GM18505 (cell line): ENCODE data around the gene ZNF670.

ENCODE experiments used
- ATAC-seq: cut with Tn5 transposase; IDR thresholded peaks from one replicate; pipeline ENCODE4 v1.9.1; 2021; ENCODE audit not compliant: unreplicated experiment
- POLR2A ChIP-seq: IDR thresholded peaks from 4 replicates; pipeline ENCODE4 v1.6.1; 2011; ENCODE audit warnings: borderline replicate concordance; ENCODE audit not compliant: insufficient read depth, insufficient read length; ENCODE audit errors: extremely low read depth

Gene ZNF670

DNA sequence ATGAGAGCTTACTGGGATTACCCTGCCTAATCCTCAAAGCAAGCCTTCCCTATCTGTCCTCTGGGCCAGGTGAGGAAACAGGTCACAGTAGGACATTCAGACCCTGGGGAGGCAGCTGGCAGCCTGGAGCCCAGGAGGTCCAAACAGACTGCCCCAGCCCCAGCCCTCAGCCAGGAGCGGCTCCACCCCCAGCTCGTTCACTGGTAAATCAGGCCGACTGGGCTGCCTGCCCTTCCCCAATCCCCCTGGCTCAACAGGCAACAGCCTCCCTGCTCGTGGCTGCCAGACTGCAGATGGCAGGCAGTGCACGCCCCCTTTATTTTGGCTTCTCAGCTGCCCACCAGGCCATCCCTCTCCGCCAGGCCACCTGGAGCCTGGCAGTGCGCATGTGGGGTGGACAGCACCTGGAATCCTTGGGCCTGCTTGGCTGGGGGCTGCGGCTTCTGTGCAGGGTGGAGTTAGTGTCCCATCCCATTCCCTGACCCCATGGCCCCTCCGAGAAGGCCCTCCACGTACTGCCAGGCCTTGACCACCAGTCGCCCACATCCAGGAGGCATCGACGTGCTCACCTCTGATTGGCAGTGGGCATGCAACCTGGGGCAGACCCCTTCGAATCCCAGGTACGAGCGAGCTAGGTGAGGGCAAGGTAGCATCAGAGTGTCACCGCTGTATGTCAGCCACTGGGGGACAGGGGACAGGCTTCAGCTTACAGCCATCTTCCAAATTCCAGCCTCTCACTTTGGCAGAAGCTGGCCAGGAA lies 11.2 kb upstream of the ZNF670 start:
- TF ChIP-seq POLR2A = no peak

DNA sequence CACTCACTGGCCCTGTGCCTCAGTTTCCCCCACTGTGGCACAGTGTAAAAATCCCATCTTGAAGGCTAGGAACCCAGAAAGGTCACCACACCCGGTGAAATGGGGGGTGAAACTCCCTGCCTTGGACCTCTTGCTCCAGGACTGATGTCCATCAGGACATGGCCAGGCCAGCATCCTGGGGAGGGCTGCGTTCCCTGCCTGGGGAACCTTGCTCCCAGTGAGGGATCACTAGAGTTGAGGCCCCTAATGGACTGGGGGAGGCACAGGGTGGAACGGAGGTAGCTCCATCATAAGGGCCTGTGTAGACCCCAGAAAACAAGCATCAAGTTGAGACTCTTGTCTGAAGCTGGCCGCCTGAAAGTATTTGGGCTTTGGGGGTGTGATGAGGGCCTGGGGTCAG lies 10.4 kb upstream of the ZNF670 start:
- no peak for ATAC-seq
- no peak for TF ChIP-seq POLR2A

More for the DNA sequence above, 11.2 kb upstream of the ZNF670 start:
- no peak for ATAC-seq

DNA sequence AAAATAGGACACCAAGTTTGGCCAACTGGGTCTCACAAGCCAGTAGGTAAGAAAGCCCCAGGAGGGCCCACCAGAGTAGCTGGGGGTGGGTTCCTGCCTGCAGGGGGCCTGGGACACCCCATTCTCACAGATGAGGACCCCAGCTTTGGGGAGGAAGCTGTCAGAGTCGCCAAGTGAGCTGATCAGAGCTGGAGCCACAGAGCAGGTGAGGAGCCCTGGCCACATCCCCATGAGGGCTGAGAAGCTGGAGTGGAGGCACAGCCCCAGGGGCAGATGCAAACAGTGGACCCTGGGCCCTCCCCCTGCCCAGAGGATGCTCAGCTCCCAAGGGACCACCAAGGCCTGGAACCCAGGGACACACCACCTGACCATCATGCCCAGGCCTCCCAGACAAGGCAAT lies 8.6 kb upstream of the ZNF670 start:
- no peak for ATAC-seq
- TF ChIP-seq POLR2A = no peak

DNA sequence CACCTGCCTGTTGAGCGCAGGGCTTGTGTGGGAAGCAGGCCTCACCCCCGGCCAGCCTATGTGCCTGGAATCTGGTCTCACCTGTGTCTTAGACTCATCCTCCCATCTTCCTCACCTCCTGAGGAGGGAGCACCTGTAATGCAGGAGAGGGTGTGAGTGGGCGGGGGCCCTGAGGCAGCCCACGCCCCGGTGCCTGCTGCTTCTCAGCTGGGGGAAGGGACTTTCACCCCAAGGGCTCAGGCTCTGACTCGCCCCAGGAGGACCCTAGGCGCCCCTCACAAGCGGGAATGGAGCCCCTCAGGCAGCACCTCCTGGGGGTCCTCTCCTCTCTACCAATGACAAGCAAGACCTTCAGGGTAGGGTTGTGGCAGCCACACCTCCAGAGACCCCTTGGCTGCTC lies 6.7 kb upstream of the ZNF670 start:
- TF ChIP-seq POLR2A = no peak
- no peak for ATAC-seq

DNA sequence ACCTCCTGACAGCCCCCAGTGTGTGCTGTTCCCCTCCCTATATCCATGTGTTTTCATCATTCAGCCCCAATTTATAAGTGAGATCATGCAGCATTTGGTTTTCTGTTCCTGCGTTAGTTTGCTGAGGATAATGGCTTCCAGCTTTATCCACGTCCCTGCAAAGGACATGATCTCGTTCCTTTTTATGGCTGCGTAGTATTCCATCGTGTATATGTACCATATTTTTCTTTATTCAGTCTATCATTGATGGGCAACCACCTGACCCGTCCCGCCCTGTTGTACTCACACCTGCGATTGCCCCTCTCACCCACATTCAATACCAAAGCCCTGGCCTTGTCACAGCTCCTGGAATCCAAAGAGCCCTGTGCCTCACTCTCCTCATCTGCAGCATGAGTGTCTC lies 6.2 kb upstream of the ZNF670 start:
- no peak for ATAC-seq
- no peak for TF ChIP-seq POLR2A

DNA sequence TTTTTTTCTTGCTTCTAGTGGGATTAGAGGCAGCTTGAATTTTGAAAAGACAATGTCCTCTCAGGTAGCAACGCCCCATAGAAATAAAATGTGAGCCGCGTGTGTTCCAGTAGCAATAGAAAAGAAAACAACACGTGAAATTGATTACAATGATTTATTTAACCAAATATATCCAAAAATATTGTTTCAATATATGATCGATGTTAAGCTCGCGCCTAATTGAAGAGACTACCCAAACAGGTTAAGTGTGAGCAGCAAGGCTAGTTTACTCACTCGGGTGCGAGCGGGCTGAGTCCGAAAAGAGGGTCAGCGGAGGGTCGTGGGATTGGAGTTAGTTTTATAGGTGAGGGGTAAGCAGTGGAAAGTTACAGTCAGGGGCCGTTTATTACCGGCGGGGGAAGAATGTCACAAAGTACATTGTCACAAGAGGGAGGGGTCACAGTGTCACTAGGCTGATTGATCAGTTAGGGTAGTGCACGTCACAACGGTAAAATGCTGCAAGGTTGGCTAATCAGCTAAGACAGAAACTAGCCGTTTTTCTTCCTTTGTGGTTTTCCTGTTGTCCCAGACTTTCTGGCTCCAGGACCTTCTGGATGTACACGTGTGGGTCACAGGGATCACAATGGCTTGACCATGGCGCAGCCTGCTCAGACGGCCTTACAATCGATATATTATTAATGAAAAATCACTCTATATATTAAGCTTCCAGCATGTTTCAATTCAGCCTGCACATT lies 697 bp upstream of the ZNF670 start:
- no peak for ATAC-seq
- TF ChIP-seq POLR2A = no peak

DNA sequence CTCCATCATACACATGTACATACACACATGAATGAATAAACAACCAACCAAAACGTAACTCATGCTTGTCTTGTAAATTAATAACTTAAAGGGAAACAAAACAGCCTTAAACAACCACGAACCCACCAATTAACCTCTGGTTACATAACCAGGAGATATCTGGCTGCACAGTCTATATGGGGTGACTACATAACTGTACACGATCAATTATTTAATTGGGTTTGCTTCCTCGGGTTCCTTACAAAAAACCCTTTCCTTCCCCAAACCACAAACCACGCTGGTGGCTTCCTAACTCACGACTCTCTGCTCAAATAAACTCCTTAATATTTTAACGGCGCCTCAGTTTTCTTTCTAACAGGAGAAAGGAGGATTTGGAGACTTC lies 744 bp downstream of the ZNF670 start:
- ATAC-seq = peak; percentile 16
- no peak for TF ChIP-seq POLR2A

DNA sequence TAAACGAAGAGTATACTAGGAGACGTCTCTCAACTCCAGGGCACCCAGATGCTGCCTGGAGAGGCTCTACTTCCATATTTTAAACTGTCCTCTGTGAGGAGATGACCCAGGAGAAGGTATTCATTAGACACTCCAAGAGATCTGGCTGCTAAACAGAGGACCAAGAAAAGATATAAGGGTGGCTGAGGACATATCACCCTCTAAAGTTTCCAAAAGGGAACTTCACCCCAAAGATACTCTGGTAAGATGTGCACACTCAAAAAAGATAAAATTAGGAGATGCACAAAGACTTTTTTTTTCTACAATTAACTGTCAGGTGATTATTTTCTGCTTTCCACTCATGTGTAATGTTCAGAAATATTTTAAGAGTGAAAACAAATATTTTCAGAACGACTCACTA lies 1.4 kb downstream of the ZNF670 start:
- no peak for TF ChIP-seq POLR2A
- no peak for ATAC-seq

DNA sequence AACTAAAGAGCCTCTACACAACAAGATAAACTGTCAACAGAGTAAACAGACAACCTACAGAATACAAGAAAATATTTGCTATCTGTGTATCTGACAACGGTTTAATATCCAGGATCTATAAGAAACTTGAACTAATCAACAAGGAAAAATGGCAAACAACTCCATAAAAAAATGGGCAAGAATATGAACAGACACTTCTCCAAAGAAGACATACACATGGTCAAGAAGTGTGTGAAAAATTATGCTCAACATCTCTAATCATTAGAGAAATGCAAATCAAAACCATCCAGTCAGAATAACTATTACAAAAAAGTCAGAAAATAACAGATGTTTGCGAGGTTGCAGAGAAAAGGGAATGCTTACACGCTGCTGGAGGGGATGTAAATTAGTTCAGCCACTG lies 8.0 kb downstream of the ZNF670 start:
- no peak for ATAC-seq
- no peak for TF ChIP-seq POLR2A

DNA sequence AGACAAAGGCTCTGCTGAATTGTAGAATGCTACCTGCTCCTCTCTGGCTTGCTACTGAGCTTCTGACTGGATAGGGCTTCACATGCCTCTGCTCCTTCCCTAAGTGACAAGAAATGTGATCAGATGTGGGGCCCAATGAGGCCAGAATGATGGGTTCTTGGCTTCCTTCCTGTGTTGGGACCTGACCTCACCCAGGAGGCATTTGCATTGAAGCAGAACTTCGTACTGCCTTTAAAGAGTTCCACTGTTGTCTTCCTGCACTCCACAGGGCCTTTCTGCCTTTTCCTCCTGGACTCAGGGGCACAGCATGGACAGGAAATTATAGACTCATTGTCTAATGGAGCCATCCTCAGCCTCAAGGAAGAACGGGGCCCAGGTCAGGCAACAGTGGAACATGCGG lies 14.3 kb downstream of the ZNF670 start:
- no peak for TF ChIP-seq POLR2A
- ATAC-seq = no peak

DNA sequence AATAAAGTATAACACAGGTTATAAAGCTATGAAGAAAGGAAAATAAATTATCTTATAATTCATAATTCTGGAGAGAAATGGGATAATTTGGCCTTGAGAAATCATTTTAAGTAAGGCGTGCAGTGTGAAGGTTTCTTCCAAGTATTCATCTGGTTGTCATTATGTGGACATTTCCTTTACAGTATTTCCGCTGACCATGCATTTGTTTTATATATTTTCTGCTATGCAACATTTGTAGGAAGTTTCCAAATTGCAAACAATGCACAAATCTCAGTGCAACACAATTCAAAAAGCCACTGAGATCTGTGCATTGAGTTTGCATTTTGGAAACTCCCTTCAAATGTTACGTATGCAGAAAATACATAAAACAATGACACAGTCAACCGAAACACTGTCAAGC lies 17.8 kb downstream of the ZNF670 start:
- ATAC-seq = no peak
- no peak for TF ChIP-seq POLR2A

DNA sequence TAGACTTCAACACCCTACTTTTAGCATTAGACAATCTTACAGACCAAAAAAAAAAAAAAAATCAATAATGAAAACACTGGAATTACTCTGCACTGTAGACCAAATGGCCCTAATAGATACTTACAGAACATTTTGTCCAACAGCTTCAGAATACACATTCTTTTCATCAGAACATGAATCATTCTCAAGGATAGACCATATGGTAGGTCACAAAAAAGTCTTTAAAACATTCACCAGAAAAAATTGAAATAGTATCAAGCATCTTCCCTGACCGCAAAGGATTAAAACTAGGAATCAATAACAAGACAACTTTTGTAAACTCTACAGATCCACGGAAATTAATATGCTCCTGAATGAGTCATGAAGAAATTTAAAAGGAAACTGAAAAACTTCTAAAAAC lies 22.5 kb downstream of the ZNF670 start:
- no peak for TF ChIP-seq POLR2A
- ATAC-seq = no peak

DNA sequence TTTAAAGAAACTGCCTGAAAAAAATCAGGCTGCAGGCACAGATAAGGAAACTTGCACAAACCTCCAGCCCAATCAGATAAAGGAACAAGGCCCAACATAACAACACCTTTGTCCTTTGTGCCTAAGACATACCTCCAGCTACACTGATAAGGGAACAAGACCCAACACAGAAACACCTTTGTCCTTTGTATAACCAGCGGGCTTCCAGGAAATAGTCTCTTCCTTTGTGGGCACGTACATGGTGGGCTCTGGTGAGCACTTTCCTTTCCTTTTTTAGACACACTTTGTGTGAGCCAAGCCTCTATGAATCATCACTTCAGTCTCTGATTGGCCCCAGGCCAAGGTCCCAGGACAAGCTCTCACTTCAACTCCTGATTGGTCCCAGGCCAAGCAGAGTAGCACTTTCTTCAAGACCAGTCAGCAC lies 23.6 kb downstream of the ZNF670 start:
- no peak for ATAC-seq
- no peak for TF ChIP-seq POLR2A

DNA sequence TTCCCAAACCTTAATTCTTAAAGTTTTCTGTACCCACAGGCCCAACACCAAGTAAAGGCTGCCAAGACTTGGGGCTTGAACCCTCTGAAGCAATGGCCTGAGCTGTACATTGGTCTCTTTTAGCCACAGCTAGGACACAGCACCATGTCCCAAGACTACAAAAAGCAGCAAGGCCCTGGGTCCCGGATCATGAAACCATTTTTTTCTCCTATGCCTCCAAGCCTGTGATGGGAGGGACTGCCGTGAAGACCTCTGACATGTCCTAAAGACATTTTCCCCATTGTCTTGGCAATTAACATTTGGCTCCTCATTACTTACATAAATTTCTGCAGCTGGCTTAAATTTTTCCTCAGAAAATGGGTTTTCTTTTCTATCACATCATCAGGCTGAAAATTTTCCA lies 30.9 kb downstream of the ZNF670 start:
- no peak for ATAC-seq
- no peak for TF ChIP-seq POLR2A
